GM13976 (cell line): ENCODE data around the gene FCRL3.

ENCODE experiments used
- DNase-seq: peaks from one replicate; pipeline ENCODE4 v3.0.0; 2012; ENCODE audit warnings: low spot score
- in situ Hi-C: fragments of 300-500 bp; cut with MboI; formaldehyde crosslinking; loops from one replicate; pipeline ENCODE4 v1.12.0; 2022; ENCODE audit warnings: low sequenced_read_pairs, mixed read lengths, inconsistent platforms; ENCODE audit not compliant: unreplicated experiment
- TF ChIP-seq, protein P1 (sequence below): IDR thresholded peaks from 2 replicates; pipeline ENCODE4 v1.5.1; 2012; ENCODE audit warnings: borderline replicate concordance, mild to moderate bottlenecking; ENCODE audit not compliant: insufficient read depth; ENCODE audit errors: extremely low read depth, missing control alignments, control extremely low read depth

Gene FCRL3

DNA sequence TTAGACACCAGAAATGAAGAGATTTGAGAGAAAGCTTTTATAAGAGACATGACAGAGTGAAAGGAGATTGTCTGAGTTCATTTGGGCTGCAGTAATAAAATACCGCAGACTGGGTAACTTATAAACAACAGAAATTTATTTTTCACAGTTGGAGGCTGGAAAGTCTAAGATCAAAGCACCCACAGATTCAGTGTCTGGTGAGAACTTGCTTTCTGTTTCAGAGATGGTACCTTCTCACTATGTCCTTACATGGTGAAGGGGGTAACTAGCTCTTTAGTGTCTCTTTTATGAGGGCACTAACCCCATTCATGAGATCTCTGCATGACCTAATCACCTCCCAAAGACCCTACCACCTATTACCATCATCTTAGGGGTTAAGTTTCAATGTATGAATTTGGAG, 71.8 kb downstream of the FCRL3 start:
- TF ChIP-seq, protein P1, sequence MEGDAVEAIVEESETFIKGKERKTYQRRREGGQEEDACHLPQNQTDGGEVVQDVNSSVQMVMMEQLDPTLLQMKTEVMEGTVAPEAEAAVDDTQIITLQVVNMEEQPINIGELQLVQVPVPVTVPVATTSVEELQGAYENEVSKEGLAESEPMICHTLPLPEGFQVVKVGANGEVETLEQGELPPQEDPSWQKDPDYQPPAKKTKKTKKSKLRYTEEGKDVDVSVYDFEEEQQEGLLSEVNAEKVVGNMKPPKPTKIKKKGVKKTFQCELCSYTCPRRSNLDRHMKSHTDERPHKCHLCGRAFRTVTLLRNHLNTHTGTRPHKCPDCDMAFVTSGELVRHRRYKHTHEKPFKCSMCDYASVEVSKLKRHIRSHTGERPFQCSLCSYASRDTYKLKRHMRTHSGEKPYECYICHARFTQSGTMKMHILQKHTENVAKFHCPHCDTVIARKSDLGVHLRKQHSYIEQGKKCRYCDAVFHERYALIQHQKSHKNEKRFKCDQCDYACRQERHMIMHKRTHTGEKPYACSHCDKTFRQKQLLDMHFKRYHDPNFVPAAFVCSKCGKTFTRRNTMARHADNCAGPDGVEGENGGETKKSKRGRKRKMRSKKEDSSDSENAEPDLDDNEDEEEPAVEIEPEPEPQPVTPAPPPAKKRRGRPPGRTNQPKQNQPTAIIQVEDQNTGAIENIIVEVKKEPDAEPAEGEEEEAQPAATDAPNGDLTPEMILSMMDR: no peak
- in situ Hi-C loops: no loop called here
- DNase-seq: no peak
